ENCODE results near the gene TOP2B. TPM values are rescaled to one million over a fixed set of nuclear protein-coding genes. Genes with fewer than 3 reads are reported as not detected.

The TOP2B gene
- total RNA-seq, 1 donor from 2014 or later, result 20.0 TPM

DNA sequence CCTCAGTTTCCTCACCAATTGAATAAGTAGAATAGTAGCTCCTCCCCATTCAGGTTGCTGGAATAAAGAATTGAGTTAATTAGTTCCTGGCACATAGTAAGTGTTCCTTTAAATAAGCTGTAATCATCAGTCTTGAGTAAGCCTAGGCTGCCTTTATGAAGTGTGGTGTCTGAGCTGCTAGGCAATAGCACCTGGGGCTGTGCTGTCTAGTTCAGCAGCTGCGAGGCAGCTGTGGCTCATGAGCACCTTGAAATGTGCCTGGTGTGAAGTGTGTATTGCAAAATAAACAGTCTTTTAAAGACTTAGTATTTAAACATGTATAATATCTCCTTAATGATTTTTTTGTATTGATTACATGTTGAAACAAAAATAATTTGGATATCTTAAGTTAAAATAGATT lies 77.6 kb downstream of the TOP2B start:
- Histone ChIP-seq H3K9me3 (no peaks in the 10 kb centered on the region), H3K27me3 (no peaks in the 10 kb centered on the region), H3K4me3 (no peak overlapping the region), H3K36me3 (no peaks in the 10 kb centered on the region), H3K4me1 (peaks cover 0 to 6% of the 10 kb centered on the region in 2 donors), H3K27ac (no peak overlapping the region)
- no peak for TF ChIP-seq CTCF (IDR thresholded peaks at IDR 0.05)
- DNase-seq (ENCODE audit: low spot score in 2 of 2), result no peak
- intact Hi-C loops (cut with DNase I), result no loop called here

DNA sequence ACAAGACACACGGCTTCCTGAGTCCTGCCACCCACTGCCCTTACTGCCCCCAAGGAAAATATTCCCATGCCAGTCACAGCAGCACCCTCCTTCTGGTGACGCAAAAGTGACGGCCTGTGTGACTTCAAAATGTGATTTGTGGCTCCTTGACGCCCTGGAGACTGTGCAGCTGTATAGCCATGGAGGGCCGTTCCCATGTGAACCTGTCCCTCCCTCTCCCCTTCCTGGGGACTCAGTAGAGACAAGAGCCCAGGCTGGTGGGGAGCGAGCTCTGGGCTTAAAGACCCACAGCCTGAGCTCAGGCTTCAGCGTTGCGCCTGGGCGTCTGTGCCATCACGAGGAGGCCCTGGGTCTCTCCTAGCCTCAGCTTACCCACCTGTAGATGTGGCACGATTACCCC lies 78.2 kb downstream of the TOP2B start:
- H3K4me1 ChIP-seq, result peaks cover 0 to 6% of the 10 kb centered on the region in 2 donors
- H3K9me3 ChIP-seq, result no peaks in the 10 kb centered on the region
- H3K36me3 ChIP-seq, result peaks cover 0 to under 1% of the 10 kb centered on the region in 2 donors
- TF ChIP-seq CTCF (IDR thresholded peaks at IDR 0.05), result no peak
- H3K27ac ChIP-seq, result no peak overlapping the region
- intact Hi-C loops (cut with DNase I), result no loop called here
- DNase-seq (ENCODE audit: low spot score in 2 of 2), result no peak
- H3K4me3 ChIP-seq, result no peak overlapping the region
- no peaks in the 10 kb centered on the region for H3K27me3 ChIP-seq

- Histone ChIP-seq H3K27ac (no peak overlapping the region), H3K36me3 (peaks cover 0 to 4% of the 10 kb centered on the region in 2 donors), H3K4me3 (no peak overlapping the region), H3K4me1 (peaks cover 0 to 6% of the 10 kb centered on the region in 2 donors), H3K9me3 (no peaks in the 10 kb centered on the region), H3K27me3 (no peaks in the 10 kb centered on the region)
- DNase-seq (ENCODE audit: low spot score in 2 of 2), result no peak
- intact Hi-C loops (cut with DNase I), result no loop called here
- no peak for TF ChIP-seq CTCF (IDR thresholded peaks at IDR 0.05)
Observed at GRCh38 chr3:25586167-25586505, 78.6 kb downstream of the TOP2B start.

GRCh38 chr3:25585361-25586166 lies 79.1 kb downstream of the TOP2B start:
- Histone ChIP-seq H3K9me3 (no peaks in the 10 kb centered on the region), H3K27ac (no peak overlapping the region), H3K27me3 (no peaks in the 10 kb centered on the region), H3K4me1 (peaks cover 0 to 6% of the 10 kb centered on the region in 2 donors), H3K4me3 (no peak overlapping the region), H3K36me3 (peaks cover 0 to 4% of the 10 kb centered on the region in 2 donors)
- intact Hi-C loops (cut with DNase I), result no loop called here
- DNase-seq (ENCODE audit: low spot score in 2 of 2), result no peak
- no peak for TF ChIP-seq CTCF (IDR thresholded peaks at IDR 0.05)

DNA sequence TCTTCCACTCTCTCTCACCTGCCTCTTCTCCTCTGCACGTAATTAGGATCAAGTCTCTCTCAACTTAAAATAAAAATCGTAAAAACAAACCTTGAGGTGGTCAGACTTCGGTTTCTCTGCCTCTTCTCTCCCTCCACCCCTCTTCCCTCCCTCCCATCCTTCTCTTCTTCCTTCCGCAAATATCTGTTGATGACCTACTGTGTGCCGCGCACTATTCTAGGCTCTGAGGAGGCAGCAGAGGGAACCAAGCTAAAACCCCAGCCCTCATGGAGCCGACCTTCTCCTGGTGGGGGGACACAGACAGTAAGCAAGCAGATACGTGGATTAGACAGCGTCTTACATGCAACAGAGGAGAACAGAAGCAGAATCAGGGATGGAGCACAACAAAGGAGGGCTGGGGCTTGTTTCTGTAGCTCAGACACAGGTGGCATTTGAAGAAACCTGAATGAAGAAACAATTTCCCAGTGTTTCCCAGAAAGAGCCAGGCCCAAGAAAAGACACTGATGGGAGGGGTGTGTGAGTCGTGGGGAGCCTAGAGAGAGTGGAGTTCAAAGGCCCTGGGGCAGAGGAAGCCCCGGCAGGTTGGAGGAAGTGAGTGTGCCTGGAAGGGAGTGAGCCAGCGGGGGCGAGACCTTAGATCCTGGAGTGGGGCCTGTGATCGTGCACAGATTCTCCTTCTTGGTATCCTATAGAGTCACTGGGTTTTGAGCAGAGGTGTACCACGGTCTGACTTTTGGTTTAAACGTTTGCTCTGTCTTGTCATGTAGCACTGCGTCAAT lies 80.5 kb downstream of the TOP2B start:
- H3K27me3 ChIP-seq, result no peaks in the 10 kb centered on the region
- H3K9me3 ChIP-seq, result no peaks in the 10 kb centered on the region
- H3K36me3 ChIP-seq, result peaks cover 0 to 4% of the 10 kb centered on the region in 2 donors
- no peak overlapping the region for H3K4me3 ChIP-seq
- no peak overlapping the region for H3K27ac ChIP-seq
- intact Hi-C loops (cut with DNase I), result no loop called here
- H3K4me1 ChIP-seq, result peaks cover 0 to under 1% of the 10 kb centered on the region in 2 donors
- DNase-seq (ENCODE audit: low spot score in 2 of 2), result no peak
- TF ChIP-seq CTCF (IDR thresholded peaks at IDR 0.05), result no peak

Data from ascending aorta (tissue), 2 donors.